ENCODE results near the gene HPCA.

The HPCA gene

DNA sequence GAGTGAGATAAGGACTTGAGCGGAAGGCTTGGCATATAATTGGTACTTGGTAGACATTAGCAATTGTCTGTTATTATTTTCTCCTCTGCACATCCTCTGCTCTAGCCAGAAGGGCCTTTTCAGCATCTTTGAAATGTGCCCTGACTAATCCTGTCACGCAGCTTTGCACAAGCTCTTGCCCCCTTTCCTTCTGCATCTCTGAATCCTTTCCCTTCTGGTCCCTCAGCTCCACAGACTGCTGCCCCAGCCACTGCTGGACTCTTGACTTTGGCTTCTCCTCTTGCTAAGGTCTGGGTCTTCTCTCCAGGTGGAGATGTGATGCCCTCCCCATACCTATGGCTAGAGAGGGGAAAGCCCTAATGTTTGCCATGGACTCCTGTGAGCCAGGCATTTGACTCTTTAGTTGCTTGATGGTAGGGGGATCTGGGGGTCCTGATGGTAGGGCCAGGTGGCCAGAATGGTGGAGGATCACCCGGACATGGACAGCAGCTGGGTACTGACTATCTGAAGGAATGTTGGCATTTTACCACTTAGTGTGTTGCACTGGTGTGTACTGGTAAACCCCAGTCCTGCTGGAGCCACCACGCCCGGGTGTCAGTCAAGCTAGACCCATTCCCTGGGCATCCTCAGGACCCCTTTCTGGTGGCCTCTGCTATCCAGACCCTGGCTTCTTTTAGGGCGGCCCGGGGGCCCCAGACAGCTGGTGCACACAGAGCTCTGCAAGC is 4.4 kb downstream of the HPCA start:
- no peak for DNase-seq

DNA sequence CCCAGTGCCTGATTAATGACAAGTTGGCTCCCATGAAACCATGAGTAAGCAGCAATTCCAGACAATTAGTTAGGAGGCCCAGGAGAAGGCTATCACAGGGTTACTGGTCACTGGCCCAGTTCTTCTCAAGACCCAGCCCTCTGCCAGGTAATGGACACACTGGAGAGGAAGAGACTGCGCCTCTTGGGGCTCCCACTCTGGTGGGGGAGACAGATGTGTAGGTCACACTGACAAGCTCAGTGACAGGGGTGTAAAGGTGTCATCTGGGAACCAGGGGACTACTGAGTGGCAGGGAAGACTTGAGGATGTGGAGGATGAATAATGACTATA is 4.9 kb downstream of the HPCA start:
- no peak for DNase-seq

DNA sequence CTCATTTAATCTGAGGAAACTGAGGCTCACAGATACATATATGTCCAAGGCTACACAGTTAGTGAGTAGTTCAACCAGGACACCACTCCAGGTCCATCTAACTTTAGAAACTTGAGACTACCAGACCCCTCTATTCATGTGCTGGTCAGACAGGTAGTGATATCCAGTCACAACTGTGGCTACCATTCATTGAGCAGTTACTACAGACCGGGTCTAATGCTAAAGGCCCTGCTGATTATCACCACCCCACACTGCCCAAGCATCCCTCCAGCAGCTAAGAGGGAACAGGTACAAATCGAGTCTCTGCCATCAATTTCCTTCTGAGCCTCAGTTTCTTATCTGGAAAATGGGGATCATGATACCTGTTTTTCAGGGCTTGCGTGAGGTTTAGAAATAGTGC is 5.3 kb downstream of the HPCA start:
- no peak for DNase-seq

DNA sequence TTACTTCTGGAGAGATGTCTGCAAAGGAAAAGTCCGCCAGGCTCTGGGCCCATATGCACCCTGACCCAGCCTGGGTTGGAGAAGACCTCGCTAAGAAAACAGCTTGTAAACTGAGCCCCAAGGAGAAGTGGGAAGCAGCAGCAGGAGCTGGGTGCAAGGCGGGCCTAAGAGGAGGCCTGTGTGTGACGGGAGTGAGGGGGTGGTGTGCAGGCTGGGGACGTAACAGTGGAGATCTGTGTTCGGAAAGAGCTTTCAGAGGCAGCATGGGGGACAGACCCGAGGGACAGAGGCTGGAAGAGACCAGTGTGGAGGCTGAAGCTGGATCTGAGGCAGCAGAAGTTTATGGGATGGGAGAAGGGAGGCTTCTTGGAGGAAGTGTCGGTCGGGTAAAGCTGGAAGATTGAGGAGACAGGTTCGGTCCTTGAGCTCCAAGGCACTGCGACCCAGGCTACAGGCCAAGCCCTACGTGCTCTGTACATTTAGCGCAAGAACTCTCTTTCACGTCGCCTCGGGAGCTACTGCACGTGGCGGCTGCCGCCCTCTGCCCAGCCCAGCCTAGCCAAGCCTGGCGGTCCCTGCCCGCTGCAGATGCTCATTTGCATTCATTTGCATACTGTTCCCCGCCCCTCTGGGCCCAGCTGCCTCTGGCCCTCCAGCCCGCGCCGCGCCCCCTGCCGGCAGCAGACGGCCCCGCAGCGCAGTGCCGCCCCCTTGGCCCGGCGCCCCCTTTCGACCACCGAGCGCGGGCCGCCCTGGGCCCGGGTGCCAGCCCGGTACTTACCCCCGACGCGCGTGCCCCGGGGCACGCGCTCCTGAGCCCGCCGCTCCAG is 6.3 kb downstream of the HPCA start:
- DNase-seq, result no peak

DNA sequence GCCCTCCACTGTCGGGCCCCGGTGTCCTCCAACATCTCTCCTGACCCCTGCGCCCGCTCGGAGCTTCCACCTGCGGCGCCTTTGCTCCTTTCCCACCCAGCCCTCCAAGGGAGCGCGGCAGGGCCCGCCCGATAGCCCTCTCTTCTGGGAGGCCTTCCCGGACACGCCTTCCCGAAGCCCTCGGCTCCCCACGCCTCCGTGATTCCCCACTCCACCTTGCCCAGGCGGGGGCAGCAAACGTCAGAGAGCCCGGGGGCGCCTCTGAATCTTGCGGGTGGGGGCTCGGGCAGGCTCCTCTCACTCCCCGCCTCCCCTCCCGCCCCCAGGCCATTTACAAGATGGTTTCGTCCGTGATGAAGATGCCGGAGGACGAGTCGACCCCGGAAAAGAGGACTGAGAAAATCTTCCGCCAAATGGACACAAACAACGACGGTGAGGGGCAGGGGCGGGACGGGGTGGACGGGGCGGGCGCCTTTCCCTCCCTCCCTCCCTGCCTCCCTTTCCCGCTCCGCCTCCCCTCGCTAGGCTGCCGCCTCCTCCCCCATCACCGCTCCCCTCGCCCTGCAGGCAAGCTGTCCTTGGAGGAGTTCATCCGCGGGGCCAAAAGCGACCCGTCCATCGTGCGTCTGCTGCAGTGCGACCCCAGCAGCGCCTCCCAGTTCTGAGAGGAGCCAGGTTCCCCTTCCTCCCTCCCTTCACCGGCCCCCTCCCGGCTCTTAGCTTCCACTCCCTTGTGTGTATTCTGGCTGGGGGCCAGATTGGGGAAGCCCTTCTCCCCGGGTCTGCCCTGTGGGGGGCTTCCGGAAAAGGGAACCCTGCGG is 7.1 kb downstream of the HPCA start:
- DNase-seq, result no peak

DNA sequence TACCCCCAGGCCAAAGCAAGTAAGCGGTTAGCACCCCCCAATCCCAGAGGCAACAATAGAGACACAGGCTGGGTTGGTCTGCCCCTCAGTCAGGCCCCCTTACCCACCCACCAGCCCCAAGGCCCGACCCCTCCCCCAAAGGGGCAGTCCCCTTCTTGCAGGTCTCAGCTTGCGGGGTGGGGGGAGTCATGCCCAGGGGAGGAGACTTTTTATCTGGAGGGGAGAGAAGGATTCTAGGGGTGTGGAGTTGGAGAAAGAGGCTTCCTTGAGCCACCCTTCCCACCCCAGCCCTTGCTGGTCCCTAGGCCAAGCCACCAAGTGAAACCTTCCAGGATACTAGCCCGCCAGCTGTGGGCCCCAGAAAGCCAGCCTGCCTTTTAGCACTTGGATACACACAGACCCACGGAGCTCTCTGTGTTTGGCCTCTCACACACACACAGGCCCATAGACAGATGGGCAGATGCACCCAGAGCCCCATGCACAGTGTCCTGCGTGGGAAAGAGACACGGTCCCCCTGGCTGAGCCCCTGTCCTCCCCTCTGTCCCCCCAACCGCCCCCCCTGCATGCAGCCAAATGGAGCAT is 7.8 kb downstream of the HPCA start:
- no peak for DNase-seq

DNA sequence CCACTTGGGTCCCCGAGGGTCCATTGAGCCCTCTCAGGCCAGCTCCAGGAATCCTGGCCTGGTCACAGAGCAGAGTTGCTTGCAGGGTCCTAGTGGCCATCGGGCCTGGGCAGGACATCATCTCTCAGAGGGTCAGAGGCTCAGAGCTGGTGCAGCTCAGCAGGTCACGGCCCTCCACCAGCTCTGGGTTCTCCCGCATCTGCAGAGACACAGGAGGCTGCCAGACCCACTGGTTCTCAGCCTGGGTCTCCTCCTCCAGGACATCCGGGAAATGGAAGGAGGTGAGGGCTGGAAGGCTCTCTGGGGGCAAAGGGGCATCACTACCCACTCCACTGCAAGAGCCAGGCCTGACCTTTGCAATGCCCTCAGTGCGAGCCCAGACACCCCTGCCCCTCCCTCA is 8.4 kb downstream of the HPCA start:
- no peak for DNase-seq

DNA sequence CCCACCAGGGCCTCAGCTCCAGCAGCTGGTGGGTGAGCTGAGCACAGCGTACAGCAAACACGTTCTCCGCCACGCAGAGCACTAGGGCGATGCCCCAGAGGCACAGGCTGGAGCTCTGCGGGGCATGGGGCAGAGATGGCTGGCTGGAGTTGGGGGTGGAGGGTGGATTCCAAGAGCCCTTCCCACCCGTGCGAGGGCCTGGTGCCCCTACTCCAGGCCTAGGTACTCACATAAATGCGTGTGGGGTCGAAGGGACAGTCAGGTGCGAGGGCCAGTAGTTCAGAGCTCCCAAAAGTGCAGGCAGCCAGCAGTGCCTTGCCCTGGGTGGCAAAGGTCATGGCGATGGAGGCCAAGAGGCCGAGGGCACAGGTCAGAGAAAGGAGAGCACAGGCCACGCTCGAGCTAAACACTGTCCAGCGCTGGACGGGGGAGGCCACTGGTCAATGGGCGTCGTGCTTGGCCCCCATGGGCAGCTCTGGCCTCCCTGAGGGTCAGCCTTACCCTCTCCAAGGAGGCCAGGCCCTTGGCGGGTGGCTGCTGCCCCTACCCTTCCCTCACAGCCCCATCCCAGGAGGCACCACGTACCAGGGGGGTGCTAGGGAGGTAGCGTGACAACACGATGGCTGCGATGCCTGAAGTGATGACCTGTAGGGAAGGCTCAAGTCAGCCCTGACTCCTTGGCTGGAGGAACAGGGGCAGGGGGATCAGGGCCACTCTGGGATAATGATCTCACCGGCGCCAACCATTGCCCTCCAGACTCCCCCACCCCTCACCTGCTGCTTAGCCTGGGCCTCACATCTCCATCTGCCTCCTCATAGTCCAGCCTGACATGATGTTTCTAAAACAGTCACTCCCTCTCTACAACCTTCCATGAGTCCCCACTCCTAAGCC is 9.3 kb downstream of the HPCA start:
- no peak for DNase-seq

DNA sequence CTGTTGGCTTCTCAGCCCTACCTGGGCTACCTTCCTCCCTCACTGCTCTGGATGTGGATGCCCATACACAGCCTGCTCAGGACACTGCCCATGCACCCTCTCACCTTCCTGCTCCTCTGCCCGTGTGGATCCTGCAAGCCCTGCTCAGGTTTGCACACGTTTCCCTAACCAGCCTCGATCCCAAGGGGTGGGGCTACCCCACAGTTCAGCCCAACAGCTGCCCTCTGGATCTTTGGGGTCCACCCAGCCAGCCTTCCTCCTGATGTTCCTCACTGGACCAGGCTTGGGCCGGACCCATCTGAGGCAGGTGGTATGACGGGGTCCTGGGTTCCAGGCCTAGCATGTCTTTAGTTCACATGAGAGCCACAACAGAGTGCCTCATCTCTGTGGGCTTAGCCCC is 10.2 kb downstream of the HPCA start:
- no peak for DNase-seq

DNA sequence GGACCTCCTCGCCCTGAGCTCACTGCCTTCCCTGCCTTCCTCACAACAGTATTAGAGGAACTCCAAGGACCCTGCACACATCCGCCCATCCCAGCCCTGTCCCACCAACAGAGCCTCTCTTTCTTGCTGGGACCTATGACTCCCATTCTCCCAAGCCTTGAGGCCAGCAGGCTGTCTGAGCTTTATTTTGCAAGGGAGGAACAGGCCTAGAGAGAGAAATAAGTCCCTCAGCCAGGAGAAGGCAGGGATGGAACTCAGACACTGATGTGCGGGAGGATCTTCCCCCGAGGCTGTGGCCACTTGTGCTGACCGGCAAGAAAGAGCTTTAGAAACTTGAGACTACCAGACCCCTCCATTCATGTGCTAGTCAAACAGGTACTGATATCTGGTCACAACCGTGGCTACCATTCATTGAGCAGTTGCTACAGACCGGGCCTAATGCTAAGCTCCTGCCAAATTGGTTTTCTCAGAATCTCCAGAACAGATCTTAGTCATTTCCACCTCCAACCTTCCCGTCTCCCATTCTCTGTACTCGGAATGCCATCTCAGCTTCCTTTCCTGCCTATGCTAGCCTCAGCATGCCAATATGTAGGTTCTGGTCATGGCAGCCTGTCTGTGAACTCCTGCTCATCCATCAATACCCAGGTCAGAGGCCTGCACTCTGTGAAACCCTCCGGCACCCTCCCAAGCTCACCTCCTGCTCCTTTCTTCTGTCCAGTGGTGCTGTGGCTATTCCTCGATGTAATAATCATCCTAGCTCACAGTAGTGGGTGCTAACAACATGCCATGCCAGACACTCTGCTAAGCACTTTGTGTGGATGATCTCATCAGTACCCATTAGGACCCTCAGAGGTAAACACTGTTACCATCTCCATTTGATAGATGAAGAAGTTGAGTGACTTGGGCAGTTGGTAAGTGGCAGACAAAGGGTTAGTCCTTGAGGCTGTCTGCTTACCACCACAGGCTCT is 11.1 kb downstream of the HPCA start:
- no peak for DNase-seq

DNA sequence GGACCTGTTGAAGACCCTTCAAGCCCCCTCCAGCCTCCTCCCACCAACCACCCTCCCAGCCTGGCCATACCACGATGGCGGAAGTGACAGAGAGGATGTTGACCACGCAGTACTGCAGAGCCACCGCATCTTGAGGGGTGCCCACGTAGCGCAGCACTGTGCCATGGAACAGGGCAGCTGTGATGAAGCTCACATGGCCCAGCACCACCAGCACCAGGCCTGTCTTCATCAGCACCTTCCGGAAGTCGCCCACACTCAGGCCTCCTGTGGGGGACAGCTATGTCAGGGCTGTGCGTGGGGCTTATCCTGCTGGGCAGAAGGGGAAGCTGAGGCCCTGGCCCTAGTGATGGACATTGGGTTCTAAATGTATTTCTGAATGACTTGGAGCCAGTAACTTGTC is 11.8 kb downstream of the HPCA start:
- DNase-seq, result no peak

DNA sequence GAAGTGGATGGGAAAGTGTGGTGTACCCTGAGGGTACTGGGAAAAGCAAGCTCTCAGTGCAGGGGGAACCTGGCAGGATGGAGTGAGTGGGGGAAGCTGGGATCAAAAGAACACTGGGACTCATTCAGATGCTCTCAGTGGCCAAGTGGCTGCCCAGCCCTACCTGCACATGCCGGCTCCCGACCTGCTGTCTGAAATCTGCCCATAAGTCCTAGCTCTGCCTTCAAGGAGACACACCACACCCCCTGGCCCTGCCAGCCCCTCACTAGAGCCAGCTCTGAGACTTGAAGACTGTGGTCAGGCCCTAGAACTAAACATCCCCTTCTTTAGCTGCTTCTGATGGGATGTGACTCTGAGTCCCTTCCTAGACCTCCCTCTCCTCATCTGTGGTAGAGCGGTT is 12.7 kb downstream of the HPCA start:
- DNase-seq, result no peak

DNA sequence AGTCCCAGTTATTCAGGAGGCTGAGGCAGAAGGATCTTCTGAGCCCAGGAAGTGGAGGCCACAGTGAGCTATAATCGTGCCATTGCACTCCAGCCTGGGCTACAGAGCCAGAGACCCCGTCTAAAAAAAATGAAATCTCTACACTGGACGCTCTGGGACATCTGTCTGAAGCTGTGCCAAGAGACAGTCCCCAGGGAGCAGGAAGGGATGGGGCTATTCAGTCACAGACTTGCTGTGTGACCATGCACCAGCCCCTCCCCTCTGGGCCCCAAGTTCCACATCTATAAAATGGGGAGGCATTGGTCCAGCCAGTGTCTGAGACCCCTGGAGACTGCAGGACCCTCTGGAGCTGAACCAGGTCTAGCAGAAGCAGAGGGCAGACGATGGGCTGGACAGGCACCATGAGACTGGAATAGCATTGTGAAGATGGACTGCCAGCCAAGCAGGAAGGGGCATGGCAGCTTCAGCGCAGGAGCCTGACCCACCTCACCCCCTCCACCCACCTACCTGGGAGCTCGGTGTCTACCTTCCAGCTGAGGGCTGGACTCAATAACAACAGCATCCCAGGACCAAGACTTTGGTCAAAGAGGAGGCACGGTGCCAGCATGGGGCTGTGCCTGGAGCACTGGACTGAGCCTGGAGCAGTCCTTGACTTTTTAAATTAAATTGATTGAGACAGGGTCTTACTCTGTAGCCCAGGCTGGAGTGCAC is 13.4 kb downstream of the HPCA start:
- DNase-seq, result no peak

DNA sequence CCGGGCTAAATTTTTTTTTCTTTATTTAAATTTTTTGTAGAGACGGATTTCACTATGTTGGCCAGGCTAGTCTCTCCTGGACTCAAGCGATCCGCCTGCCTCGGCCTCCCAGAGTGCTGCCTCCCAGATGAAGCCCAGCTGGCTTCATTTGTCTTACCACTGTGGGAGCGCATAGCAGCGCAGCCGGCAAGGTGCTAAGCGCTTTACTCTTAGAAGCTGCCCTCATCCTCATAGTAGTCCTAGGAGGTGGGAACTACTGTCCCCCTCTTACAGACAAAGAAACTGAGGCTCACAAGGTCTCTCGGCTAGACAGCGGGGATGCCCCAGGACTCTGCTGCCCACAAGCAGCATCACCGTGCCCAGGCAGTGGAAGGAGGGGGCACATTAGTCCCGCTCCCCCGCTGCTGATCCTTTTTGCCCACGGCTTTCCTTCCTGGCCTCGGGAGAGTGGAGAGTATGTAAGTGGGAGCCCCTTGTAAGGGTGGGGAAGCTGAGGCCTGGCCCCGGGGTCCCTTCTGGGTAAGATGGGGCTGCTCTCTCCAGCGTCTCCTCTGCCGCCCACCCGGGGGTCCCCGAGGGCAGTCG is 14.2 kb downstream of the HPCA start:
- no peak for DNase-seq

DNA sequence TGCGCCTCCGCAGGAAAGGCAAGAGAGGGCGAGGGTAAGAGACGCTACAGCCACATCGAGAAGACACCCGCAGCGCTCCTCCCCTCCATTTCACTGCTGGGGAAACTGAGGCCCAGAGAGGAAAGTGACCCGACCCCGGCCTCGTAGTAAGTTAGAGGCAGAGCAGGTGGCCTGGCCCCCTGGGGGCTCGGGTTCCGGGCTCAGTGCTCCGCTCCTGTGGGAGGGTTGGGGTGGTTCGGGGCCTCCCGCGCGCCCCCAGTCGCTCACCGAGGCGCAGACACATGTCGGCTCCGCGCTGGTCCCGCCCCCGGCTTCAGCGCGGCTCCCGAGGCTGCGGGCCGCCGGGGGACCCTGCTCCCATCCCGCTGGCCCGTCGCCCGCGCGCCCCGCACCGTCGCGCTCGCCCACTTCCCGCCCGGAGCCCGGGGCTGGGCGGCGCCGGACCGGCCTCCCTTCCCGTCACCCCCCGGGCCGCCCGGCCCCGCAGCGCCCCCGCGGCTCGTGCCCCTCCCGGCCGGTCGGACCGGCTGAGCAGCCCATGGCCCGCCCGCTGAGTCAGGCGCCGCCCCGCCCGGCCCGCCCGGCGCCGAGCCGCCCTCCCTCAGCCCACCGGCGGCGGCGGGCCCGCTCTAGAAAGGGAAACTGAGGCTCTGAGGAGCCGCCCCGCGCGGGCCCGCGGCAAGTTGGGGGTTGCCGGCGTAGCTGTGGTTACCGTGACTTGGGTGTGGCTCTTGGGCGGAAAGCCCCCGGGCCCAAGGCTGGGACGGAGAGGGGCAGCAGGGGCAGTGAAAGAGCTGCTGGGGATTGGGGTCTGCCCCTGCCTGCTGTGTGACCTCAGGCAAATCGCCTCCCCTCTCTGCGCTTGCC is 14.9 kb downstream of the HPCA start, which contains the start of gene TMEM54:
TSS of gene TMEM54 (minus strand) at position 434 of the 867 bp plus-strand sequence. CDS start at position 283, 151 bp downstream.
- DNase-seq, result no peak

DNA sequence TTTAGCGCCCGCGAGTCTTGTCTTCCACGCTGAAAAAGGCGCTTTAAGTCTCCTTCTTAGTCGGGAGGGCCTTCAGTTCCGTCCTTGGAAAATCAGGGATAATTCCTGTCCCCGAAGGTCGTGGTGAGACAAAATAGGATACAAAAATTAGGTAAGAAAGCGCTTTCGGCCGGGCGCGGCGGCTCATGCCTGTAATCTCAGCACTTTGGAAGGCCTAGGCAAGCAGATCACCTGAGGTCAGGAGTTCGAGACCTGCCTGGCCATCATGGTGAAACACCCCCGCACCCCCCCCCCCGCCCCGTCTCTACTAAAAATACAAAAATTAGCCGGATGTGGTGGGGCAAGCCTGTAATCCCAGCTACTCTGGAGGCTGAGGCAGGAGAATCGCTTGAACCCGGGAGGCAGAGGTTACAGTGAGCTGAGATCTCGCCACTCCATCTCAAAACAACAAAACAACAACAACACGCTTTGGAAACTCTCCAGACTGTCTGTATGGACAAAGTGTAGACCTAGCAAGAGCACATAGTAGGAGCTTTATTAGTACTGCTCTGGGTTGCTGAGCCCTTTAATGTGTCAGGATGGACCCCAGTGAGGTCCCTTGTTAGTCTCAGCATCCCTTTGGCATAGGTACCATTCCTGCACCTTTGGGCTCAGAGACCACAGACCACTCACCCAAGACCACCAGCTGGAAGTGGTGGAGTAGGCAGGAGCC is 15.7 kb downstream of the HPCA start:
- DNase-seq, result no peak

DNA sequence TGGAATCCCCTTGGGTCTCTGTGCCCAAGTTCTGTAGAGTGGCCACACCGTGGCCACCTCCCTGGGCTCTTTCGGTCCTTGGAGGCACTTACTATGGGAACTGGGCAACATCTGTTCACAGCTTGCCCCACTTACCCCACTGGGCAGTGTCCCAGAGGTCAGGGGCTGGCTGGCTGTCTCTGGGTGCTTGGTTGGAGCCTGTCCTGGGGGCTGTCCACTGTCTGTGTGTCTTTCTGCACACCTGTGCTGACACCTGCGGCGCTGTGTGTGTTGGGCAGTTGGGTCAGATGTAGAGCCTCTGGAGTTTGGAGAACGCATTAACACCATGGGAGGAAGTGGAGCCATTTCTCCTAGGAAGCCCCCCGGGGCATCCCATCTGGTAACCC is 16.2 kb downstream of the HPCA start:
- no peak for DNase-seq
